GM19452 (cell line): ENCODE measurements around the gene MAP4K4.

Experiments used
- ATAC-seq: cut with Tn5 transposase; IDR thresholded peaks from one replicate; pipeline ENCODE4 v1.9.1; 2021; ENCODE audit not compliant: unreplicated experiment

Gene MAP4K4

DNA sequence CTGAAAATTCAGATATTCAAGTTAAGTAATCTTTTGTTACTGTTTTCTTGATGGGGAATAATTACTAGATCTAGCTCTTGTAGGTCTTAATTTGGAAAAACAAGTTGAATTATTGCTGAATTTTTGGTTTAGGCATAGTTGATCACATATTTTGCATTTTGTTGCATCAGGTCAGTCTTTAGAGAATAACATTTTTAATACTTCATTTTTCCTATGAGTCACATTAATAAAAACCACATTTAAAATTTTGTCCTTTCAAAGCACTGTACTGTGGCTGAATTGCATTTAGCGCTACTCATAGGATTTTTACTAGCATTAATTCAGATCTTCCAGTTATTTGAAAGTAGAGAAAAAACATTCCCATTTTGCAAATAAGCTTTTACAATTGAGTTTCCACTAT lies 23.2 kb downstream of the MAP4K4 start:
- ATAC-seq = no peak

DNA sequence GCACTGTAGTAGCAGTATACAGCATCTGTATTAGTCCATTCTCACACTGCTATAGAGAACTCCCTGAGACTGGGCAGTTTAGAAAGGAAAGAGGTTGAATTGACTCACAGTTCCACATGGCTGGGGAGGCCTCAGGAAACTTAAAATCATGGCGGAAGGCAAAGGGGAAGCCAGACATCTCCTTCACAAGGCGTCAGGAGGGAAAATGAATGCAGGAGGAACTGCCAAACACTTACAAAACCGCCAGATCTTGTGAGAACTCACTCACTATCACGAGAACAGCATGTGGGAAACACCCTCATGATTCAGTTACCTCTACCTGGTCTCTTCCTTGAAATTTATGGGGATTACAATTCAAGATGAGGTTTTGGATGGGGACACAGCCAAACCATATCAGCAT lies 25.4 kb downstream of the MAP4K4 start:
- no peak for ATAC-seq

DNA sequence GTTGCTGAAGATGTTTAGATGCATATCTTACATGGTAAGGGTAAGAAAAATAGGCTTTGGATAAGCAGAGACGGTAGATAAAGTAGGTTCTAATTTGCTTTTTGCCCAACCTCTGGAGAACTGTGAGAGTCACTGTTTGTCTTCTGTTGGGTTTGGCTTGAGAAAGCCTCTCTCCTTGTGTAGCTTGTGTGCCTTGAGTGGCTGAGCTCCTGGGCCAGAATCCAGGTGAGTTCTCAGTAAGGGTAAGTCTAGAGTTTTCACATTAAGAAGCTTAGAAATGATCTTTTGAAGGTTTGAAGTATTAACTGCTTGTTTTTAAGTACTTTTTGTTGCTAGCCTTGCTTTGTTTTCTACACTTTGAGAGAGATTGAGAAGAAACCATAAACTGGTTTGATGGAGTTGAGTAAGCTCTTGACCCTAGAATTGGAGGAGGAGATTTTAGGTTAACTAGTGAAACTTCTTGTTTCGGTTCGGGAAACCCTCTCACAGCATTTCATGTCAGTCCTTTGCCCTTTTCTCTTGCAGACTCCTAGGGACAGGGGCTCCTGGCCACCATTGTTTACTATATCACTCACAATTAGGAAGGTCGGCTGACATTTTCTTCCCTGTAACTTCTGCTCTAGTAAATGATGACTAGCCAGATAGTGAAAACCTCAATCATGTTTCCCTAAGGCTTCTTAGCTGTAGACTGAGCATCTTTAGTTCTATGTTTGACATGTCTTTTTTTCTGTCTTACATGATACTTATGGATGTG lies 26.0 kb downstream of the MAP4K4 start:
- ATAC-seq = no peak

DNA sequence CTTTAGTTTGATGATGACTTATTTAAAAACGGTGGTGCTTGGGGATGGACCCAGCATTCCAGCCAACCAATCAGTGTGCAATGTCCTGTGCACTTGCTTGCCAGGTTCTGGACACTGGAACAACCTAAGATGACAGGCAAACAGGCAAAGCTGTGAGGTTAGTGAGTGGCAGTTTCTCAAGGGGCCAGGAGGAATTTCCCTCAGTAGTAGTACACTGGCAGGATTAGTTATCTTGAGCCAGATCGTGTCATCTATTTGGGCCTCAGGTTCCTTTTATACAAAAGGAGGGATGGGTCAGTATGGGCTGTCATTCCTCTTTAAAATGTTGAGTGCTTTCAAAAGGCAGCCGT lies 26.6 kb downstream of the MAP4K4 start:
- ATAC-seq = no peak

DNA sequence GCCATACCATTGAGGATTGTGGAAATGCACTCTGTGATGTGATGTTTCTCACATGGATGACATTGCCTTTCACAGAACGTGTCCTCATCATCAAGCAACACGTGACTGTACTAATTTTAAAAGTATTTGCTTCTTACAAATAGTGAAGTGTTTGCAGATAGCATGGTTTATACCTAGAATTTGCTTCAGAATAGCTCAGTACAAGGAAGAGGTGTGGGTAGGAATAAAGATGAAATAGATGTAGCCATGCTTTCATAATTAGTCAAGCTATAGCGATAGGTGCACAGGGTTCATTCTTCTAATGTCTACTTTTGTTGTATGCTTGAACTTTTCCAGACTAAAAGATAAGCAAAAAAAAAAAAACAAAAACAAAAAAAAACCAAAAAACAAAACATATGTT lies 27.5 kb downstream of the MAP4K4 start:
- ATAC-seq = no peak

DNA sequence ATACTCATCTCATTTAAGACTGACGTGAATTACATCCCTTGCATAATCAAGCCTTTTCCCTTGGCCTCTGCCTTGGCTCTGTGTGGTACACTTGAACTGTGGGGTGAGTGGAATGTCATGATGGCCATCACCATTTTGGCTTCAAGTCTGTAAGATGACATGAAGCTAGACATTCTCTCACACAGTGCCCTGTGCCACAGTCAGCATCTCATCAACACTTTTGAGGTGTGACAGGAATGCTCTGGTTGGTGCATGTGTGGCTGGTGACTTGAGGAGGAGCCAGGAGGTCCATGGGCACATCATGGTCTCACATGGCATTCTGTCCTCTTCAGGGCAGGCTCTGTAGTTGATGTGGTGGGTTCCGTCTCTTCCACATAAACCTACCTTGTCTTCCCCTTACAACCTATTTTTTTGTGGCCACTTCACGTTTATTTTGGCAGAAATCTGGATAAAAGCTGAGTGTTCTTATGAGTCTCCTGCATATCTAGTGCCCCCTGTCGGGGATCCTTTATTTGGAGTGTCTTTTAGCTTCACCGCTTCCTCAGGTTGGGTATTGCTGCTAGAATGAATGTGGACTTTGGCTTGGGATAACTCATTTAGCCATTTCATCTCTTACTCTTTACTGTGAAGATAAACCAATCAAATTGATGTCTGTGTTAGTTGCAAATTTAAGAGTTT lies 28.1 kb downstream of the MAP4K4 start:
- no peak for ATAC-seq

DNA sequence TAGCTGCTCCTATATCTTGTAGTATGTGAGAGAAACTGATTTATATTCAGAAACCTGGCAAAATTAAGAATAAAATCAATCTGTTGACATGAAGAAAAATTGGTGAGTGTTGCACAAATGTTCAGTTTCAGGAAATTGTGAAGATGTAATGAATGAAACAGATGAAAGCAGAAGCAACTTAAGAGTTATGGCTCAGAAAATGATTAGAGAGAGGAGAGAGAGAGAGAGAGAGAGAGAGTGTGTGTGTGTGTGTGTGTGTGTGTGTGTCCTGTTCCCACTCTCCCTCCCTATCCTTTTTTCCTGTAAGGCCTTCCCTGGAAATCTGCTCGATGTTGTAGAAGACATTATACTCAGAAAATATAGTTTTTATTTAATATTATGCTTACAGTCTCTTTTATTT lies 31.4 kb downstream of the MAP4K4 start:
- no peak for ATAC-seq

DNA sequence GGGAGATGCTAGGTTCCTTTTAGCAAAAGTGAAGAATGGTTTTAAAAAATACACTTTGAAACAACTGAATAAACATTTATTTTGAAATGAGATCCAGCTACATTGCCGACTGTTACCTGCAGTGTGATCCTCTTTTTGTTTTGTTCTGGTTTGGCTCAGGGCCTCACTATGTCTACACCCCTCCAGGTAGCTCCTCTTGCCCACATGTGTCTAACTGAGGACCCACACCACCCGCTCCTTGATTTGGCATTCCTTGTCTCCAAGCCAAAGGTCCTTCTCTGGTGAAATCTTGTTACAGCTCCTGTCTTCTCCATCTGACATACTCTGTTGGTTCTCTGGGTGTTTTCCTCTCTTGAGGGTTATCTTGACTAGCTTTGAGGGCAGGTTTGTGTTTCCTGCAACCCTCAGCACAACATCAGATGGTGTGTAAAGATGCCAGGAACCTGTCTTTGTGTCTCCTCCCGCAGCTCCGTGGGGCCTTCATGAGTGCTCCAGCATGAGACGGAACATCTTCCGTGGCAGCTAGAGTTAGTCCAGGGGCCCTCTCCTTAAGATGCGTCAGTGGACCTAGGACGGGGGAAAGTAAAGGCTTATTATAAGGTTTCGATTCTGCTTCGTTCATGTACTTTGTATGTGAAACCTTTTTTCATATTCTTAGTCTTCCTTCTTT lies 32.1 kb downstream of the MAP4K4 start:
- no peak for ATAC-seq

DNA sequence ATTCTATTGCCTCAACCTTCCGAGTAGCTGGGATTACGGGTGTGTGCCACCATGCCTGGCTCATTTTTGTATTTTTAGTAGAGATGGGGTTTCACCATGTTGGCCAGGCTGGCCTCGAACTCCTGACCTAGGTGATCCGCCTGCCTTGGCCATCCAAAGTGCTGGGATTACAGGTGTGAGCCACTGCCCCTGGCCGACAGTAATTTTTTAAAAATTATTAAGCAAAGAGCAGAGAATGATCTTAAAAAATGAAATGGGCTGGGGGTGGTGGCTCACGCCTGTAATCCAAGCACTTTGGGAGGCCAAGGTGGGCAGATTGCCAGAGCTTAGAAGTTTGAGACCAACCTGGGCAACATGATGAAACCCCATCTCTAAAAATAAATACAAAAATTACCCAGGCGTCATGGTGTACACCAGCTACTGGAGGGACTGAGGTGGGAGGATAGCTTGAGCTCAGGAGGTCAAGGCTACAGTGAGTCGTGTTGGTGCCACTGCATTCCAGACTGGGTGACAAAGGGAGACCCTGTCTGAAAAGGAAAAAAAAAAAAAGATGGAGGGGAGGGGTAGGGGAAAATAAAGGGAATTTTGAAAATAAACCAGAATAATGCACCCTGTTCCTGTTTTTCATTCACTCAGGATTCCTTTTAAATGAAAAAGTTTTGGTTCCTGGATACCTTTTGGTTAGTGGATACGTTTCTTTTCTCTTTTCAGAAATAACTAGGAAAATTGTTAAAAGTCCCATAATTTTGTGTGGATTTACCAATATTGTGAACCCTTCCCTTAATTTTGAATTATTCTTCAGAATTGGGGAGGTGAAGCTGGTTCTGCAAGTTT lies 33.9 kb downstream of the MAP4K4 start:
- ATAC-seq = no peak

DNA sequence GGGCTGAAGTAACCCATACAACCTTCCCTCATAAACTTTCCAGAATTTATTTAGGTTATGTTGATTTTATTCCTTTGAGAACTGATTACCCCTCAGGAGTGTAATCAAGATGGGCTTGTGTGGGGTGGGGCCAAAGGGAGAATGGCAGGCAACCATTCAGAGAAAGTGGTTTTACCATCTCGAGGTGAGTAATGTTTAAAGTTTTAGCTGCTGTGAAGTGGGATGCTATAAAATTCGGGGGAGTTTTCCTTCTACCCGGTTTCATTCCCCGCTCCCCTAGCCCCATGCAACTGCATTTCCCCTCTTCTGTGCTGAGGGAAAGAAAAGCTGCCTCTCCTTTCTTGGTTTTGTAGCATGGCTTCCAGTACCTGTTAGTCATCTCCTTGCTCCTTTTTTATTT lies 34.7 kb downstream of the MAP4K4 start:
- ATAC-seq = no peak

DNA sequence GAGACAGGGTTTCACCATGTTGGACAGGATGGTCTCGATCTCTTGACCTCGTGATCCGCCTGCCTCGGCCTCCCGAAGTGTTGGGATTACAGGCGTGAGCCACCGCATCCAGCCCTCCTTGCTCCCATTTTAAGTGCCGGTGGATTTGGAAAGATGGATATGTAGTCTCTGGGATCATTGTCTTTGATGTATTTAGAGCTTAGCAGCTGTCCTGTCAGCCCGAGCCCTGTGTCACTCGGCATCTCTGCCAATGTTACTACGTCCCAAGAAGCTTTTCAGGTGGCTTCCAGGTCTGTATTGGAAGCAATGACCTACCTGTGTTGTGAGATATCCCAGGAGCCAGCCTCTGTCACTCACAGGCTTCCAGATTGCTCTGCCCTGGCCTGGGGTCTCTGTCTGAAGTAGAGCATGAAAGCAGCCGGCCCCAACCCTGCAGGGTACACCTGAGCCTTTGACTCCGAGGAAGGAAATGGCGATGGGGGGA lies 35.3 kb downstream of the MAP4K4 start:
- ATAC-seq = no peak

DNA sequence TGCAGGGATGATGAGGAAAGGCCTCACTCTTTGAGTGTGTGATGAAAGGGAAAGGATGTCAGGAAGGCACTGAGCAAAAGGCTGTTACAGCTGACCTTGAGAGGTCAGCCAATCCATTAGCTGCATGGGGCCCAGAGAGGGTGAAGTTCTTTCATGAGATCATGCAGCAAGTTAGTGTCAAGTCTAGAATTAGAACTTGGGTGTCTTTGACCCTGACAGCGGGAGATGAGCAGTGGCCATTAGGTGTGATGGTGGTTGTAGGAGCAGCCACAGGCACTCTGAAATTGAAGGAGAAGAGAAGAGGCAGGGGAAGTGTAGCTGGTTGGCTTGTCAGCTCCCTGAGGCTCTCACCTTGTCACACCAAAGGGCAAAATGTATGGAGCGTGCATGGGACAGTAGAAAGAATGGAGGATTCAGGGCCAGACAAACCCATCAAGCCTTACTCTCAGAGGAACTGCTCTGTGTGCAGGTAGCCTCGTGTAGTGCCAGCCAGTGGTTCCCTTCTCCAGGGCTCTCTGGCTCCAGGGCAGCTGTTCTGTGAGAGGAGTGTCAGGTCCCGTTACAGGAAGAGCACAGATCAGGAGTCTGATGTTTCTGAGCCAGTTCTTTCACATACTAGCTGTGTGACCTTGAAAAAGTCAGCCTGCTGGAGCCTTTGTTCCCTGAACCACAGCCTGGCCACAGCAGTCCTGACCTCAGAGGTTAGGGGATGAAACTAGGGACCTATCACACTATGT lies 35.9 kb downstream of the MAP4K4 start:
- no peak for ATAC-seq

DNA sequence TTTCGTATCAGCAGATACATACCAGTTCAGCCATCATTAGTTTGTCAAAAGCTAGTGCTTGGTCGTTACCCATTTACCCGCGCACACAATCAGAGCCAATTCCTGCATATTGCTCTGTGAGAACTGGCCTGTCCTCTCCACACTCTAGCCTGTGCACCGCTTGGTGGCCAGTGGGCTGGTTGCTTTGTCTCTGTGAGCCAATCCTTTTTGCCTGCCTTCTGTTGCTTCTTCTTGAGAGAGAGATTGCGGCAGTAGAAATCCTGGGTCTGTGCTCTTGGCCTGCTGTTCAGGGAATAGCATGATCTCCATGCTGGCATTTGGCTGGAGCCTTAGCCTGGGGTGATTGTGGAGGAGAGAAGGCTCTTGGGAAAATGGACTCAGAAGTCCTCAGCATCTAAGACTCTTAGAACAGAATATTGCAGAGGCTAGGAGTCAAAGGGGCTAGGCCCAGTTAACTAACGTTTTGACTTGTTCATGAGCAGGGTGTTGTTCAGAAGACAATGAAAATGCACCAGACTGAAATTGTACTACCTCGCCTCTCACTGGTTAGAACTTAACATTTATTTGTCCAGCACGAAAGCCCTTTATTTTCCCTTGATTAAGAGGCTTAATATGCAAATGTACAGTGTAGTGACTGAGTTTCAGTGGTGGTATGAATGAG lies 37.1 kb downstream of the MAP4K4 start:
- ATAC-seq = no peak

DNA sequence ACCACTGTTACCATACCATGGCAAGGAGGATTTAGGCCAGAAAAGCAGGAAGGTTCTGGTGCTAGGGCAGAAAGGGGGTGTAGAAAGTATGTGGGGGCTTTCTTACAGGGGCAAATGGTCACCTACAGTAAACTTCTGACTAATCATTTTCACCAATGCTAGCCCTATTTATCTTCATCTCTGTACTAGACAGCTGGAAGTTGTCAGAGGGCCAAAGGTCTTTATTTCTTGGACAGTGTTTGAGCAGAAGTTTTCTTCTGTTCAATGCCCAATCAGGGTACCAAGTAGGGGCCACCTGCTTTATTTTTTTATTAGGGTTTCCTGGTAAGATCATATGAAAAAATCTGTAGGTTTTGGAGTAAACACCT lies 37.6 kb downstream of the MAP4K4 start:
- no peak for ATAC-seq

DNA sequence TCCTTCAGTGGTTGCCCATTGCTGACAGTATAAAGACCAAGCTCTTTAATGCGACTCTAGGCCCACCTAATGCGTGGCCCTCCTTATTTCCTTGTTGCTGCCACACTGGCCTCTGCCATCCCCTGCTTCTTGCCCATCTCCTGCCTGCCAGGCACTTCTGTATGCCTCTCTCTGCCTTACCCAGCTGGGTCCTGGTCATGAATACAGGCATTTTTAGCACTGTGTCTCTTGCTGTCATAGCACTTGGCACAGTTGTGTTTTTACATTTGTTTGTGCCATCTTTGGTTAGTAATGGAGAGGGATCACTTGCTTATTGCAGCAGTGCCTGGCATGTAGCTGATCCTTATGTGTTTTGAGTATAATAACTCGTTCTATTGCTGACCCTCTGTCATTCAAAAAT lies 38.7 kb downstream of the MAP4K4 start:
- ATAC-seq = no peak

DNA sequence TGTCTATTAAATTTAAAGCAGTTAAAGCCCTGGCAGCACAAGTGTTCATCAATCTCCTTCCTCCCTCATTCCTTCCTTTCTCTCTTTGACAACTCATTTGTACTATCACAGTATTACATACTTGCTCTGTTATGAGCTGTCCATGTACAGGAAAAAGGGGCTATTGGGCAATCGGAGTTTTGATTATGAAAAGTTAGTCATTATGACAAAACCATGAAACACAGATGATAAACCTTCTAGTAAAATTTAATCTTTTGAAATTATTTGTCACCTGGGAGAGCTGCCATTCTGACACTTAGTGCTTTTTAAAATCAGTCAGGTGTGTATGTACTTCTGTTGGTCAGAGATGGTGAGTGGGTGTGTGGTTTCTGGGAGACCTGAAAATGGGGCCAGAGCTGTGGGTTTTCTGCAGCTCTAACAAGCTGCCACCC lies 39.4 kb downstream of the MAP4K4 start:
- ATAC-seq = peak; percentile 62

DNA sequence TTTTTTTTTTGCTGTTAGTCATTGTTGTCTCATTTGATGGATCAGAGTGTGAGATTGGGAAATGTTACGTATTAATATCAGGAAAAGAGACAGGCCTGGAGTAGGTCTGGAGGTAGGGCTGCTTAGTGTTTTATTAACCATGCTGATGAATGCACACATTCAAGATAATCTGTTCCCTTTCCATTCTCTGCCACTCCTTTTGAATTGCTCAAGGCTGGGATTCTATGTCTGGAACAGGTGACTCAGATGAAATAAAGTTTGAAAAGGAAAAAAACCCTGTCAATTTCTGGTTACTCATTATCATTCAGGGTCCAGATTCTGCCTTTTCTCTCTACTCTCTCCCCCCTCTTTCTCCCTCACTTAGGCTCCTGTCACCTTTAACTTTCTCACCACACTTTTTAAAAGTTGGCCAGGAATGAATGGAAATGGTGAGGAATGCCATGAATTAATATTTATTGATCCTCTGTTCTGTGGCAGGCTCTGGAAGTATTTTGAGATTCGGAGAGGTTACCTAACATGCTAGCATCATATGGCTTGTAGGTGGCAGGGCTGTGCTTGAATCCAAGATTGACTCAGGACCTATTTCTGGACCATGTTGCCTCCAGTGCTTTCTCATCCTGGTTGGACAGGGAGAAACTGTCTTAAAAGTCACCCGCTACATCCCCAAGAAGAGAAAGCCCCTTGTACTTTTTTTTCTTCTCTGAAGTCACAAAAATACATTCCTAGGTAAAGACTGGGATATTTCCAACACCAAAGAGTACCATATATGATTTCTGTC lies 40.2 kb downstream of the MAP4K4 start:
- ATAC-seq = no peak

DNA sequence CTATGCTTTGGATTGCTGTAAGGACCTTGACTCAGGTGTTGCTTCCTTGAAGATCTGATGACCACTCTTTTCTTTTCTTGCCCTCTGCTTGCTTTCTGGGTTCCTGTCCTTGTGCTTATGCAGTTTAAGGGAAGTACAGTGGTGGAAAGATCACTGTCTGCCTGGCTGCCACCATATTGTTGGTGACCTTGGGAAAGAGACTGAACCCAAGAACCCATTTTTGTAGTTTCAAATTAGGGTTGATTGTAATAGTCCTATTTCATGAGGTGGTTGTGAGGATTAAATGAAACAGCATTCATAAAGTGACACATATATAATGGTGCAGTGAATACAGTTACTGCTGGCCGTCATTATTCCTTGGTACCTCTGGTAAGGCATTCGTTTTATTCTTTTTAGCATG lies 41.1 kb downstream of the MAP4K4 start:
- no peak for ATAC-seq

DNA sequence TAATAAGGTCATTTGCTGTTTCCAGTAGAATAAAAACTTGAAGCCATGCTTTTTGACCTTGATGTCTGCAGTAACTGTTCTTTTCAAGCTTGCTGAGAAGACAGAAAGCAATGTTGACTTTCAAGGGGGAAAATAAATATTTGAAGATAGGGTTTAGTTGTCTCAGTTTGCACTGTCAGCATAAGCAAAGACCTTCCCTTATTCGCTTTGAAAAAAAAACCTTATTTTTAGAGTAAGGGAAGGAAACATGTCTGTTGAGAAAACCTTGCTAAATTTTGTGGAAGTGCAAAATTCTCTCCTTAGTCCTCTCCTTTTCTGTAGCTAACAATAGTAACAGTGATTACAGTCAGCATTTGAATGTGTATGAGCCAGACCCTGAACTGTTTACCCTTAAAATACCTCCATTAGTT lies 43.1 kb downstream of the MAP4K4 start:
- ATAC-seq = no peak
